Endometrial microvascular endothelial cells (primary cell): Measurements from ENCODE around the gene PBX1. TPM values are rescaled to one million over a fixed set of nuclear protein-coding genes. Genes with fewer than 3 reads are reported as not detected.

Source experiments
- in situ Hi-C: cut with HindIII; loops from 2 replicates; pipeline ENCODE4 v1.10.0; 2017; ENCODE audit warnings: low sequenced_read_pairs, low pct_unique_long_range_greater_than_20kb; ENCODE audit errors: inconsistent ontology term
- total RNA-seq: library from RNA; depleted of rRNA; stranded (reverse); fragments of >200 nt; gene quantifications from one replicate; pipeline ENCODE4 v1.2.3, GENCODE V29; 2015; ENCODE audit errors: inconsistent ontology term

The PBX1 gene
- total RNA-seq, 1 donor from 2014 or later: 3.1 TPM

GRCh38 chr1:164731161-164731876 is 172.3 kb downstream of the PBX1 start:
- in situ Hi-C loops: no loop called here

GRCh38 chr1:164733070-164733469 is 174.1 kb downstream of the PBX1 start:
- in situ Hi-C loops: no loop called here

GRCh38 chr1:164733734-164734133 is 174.8 kb downstream of the PBX1 start:
- in situ Hi-C loops: no loop called here

GRCh38 chr1:164735315-164736052 is 176.5 kb downstream of the PBX1 start:
- in situ Hi-C loops: no loop called here

GRCh38 chr1:164736137-164736536 is 177.2 kb downstream of the PBX1 start:
- in situ Hi-C loops: no loop called here

GRCh38 chr1:164739189-164739588 is 180.2 kb downstream of the PBX1 start:
- in situ Hi-C loops: no loop called here

- in situ Hi-C loops: no loop called here
Observed at GRCh38 chr1:164740000-164740526, 181.1 kb downstream of the PBX1 start.

GRCh38 chr1:164742745-164743144 is 183.8 kb downstream of the PBX1 start:
- in situ Hi-C loops: no loop called here

GRCh38 chr1:164743976-164744375 is 185.0 kb downstream of the PBX1 start:
- in situ Hi-C loops: no loop called here

GRCh38 chr1:164745736-164746135 is 186.8 kb downstream of the PBX1 start:
- in situ Hi-C loops: no loop called here

GRCh38 chr1:164746632-164747031 is 187.6 kb downstream of the PBX1 start:
- in situ Hi-C loops: no loop called here

- in situ Hi-C loops: no loop called here
Observed at GRCh38 chr1:164748253-164748899, 189.4 kb downstream of the PBX1 start.

- in situ Hi-C loops: no loop called here
Observed at GRCh38 chr1:164753521-164754077, 194.6 kb downstream of the PBX1 start.

- in situ Hi-C loops: no loop called here
Observed at GRCh38 chr1:164754088-164754600, 195.2 kb downstream of the PBX1 start.

- in situ Hi-C loops: no loop called here
Observed at GRCh38 chr1:164755690-164756089, 196.7 kb downstream of the PBX1 start.

- in situ Hi-C loops: no loop called here
Observed at GRCh38 chr1:164756741-164757140, 197.8 kb downstream of the PBX1 start.

- in situ Hi-C loops: no loop called here
Observed at GRCh38 chr1:164757625-164758024, 198.6 kb downstream of the PBX1 start.

GRCh38 chr1:164759144-164759920 is 200.3 kb downstream of the PBX1 start:
- in situ Hi-C loops: no loop called here
